K562 (cell line): Measurements from ENCODE around the gene SERPIND1. TPM values are rescaled to one million over a fixed set of nuclear protein-coding genes. Genes with fewer than 3 reads are reported as not detected.

Source experiments
- CREB3 ChIP-seq: fragments of 450-650 bp; conservative IDR thresholded peaks from 2 replicates; pipeline ENCODE4 v1.6.1; 2016; ENCODE audit warnings: missing genetic modification characterization, low read depth, mild to moderate bottlenecking, missing compliant biosample characterization, moderate library complexity
- CXXC5 ChIP-seq: fragments of 250-450 bp; sonication (Bioruptor Pico); IDR thresholded peaks from 2 replicates; pipeline ENCODE4 v1.8.0; 2022; ENCODE audit warnings: inconsistent platforms, mild to moderate bottlenecking, moderate library complexity
- HNRNPUL1 ChIP-seq: fragments of 200-400 bp; formaldehyde crosslinking; IDR thresholded peaks from 2 replicates; pipeline ENCODE4 v1.6.1; 2017; ENCODE audit warnings: low read length
- HOXB6 ChIP-seq: fragments of 250-450 bp; sonication (Bioruptor Pico); IDR thresholded peaks from 2 replicates; pipeline ENCODE4 v1.5.1; 2022; ENCODE audit warnings: mild to moderate bottlenecking, borderline replicate concordance
- HSF4 ChIP-seq: fragments of 250-450 bp; sonication (Bioruptor Pico); IDR thresholded peaks from 2 replicates; pipeline ENCODE4 v2.1.2; 2022; ENCODE audit warnings: mild to moderate bottlenecking, moderate library complexity, borderline replicate concordance
- KDM2B ChIP-seq: fragments of 250-450 bp; sonication (Bioruptor Pico); IDR thresholded peaks from 2 replicates; pipeline ENCODE4 v1.8.0; 2021; ENCODE audit warnings: mild to moderate bottlenecking, moderate library complexity
- PBX2 ChIP-seq, 2 experiments: IDR thresholded peaks in 1 of 2; conservative IDR thresholded peaks in 1 of 2; 2 replicates each; pipeline ENCODE4 v1.6.1; 2016; ENCODE audit warnings: low read depth in 2 of 2, mild to moderate bottlenecking in 1 of 2, missing compliant biosample characterization in 1 of 2, missing genetic modification characterization in 1 of 2, moderate library complexity in 1 of 2
- SRF ChIP-seq, 2 experiments: fragments of 250-450, 450-650 bp in 1 of 2; sonication (Bioruptor Pico) in 1 of 2; sonication (generic) in 1 of 2; formaldehyde crosslinking; IDR thresholded peaks; 2 replicates each; pipeline versions ENCODE4 v1.5.0 to v1.5.1; 2020 to 2022; ENCODE audit warnings: mild to moderate bottlenecking in 1 of 2, missing genetic modification reagents in 1 of 2
- TARDBP ChIP-seq: fragments of 450-650 bp; IDR thresholded peaks from 2 replicates; pipeline ENCODE4 v1.6.1; 2016
- VEZF1 ChIP-seq: fragments of 200-800 bp; sonication (Bioruptor generic); IDR thresholded peaks from 2 replicates; pipeline ENCODE4 v1.6.1; 2017; ENCODE audit warnings: missing genetic modification characterization, missing compliant biosample characterization
- ZNF143 ChIP-seq: sonication (generic); formaldehyde crosslinking; IDR thresholded peaks from 2 replicates; pipeline ENCODE4 v1.9.0; 2022; ENCODE audit warnings: mild to moderate bottlenecking, missing genetic modification reagents
- ZNF551 ChIP-seq: fragments of 250-450 bp; sonication (Bioruptor Pico); IDR thresholded peaks from 2 replicates; pipeline ENCODE4 v1.5.0; 2021; ENCODE audit warnings: mild to moderate bottlenecking, moderate library complexity
- ZNF57 ChIP-seq: fragments of 450-650 bp; formaldehyde crosslinking; IDR thresholded peaks from 2 replicates; pipeline ENCODE4 v1.4.0; 2020; ENCODE audit warnings: mild to moderate bottlenecking, moderate library complexity
- polyA plus RNA-seq, 8 experiments: library from polyadenylated mRNA; depleted of rRNA in 4 of 8; stranded (reverse) in 5 of 8; unstranded in 3 of 8; fragments of >200 nt; fragmentation: Nextera tagmentation in 2 of 8; fragmentation: Illumina TruSeq in 1 of 8; extraction: Ambion mirVana in 2 of 8; extraction: Trizol in 1 of 8; gene quantifications; 2 replicates each; pipeline versions ENCODE4 v1.2.1 to v1.2.3, GENCODE V29; 2011 to 2014; ENCODE audit warnings: inconsistent platforms in 1 of 8, missing spikeins in 1 of 8
- total RNA-seq, 7 experiments: library from RNA; depleted of rRNA in 6 of 7; stranded (reverse); fragments of >200 nt in 6 of 7; fragmentation: Illumina TruSeq in 2 of 7; extraction: Trizol in 2 of 7; gene quantifications; 2 replicates each; pipeline versions ENCODE4 v1.2.1 to v1.2.3, GENCODE V29; 2011 to 2021; ENCODE audit warnings: low replicate concordance in 1 of 7
- TF ChIP-seq, protein P1 (sequence below): fragments of 250-450 bp; sonication (Bioruptor Pico); IDR thresholded peaks from 2 replicates; pipeline ENCODE4 v1.4.0; 2020
- TF ChIP-seq, protein P2 (sequence below): fragments of 450-650 bp; formaldehyde crosslinking; IDR thresholded peaks from 2 replicates; pipeline ENCODE4 v1.4.0; 2022; ENCODE audit warnings: missing genetic modification characterization

Gene SERPIND1
- total and polyA plus RNA-seq, 9 of the 15 experiments (the other 6 are each of a cell fraction or from before 2014, with no cell fraction given): 0.04 to 0.11 (median 0.09) TPM; not detected in 6

DNA sequence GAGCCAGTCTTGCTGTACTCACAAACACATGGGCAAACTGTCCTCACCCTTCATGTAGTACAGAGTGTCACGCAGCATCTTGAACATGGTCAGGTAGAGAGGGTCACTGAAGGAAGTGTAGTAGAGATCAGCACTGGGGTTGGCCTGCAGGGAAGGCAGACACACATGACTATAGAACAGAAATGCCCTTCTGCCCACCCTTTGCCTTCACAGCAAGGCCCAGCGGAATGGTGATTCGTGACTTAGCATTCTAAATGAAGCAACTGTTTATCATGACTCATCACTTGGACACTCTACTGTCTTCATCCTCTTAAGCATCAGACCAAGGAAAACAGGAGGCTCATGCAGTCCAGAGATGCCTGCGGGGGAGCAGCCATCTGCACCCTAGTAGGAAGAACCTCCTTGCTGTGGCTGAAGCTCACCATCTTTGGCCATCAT is 33.4 kb downstream of the SERPIND1 start (continued):
- TF ChIP-seq, protein P1, sequence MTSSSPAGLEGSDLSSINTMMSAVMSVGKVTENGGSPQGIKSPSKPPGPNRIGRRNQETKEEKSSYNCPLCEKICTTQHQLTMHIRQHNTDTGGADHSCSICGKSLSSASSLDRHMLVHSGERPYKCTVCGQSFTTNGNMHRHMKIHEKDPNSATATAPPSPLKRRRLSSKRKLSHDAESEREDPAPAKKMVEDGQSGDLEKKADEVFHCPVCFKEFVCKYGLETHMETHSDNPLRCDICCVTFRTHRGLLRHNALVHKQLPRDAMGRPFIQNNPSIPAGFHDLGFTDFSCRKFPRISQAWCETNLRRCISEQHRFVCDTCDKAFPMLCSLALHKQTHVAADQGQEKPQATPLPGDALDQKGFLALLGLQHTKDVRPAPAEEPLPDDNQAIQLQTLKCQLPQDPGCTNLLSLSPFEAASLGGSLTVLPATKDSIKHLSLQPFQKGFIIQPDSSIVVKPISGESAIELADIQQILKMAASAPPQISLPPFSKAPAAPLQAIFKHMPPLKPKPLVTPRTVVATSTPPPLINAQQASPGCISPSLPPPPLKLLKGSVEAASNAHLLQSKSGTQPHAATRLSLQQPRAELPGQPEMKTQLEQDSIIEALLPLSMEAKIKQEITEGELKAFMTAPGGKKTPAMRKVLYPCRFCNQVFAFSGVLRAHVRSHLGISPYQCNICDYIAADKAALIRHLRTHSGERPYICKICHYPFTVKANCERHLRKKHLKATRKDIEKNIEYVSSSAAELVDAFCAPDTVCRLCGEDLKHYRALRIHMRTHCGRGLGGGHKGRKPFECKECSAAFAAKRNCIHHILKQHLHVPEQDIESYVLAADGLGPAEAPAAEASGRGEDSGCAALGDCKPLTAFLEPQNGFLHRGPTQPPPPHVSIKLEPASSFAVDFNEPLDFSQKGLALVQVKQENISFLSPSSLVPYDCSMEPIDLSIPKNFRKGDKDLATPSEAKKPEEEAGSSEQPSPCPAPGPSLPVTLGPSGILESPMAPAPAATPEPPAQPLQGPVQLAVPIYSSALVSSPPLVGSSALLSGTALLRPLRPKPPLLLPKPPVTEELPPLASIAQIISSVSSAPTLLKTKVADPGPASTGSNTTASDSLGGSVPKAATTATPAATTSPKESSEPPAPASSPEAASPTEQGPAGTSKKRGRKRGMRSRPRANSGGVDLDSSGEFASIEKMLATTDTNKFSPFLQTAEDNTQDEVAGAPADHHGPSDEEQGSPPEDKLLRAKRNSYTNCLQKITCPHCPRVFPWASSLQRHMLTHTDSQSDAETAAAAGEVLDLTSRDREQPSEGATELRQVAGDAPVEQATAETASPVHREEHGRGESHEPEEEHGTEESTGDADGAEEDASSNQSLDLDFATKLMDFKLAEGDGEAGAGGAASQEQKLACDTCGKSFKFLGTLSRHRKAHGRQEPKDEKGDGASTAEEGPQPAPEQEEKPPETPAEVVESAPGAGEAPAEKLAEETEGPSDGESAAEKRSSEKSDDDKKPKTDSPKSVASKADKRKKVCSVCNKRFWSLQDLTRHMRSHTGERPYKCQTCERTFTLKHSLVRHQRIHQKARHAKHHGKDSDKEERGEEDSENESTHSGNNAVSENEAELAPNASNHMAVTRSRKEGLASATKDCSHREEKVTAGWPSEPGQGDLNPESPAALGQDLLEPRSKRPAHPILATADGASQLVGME (CRISPR knock-in tag): no peak
- TF ChIP-seq VEZF1 (CRISPR knock-in tag): no peak; the same call in 1 of the 2 replicates
- 0 out of 2 replicates have a peak, but pooled peaks have one; percentile 2 for TF ChIP-seq CXXC5 (CRISPR knock-in tag)
- TF ChIP-seq ZNF57 (CRISPR knock-in tag): no peak
- TF ChIP-seq SRF (CRISPR knock-in tag; IDR thresholded peaks at IDR 0.05): no peak
- no peak for TF ChIP-seq ZNF551 (CRISPR knock-in tag)
- TF ChIP-seq HSF4 (CRISPR knock-in tag): no peak
- no peak for TF ChIP-seq TARDBP
- peak; percentile 52; the same call in 1 of the 2 replicates for TF ChIP-seq CREB3 (tag)
- no peak for TF ChIP-seq KDM2B (CRISPR knock-in tag)
- no peak for TF ChIP-seq HNRNPUL1
- TF ChIP-seq, protein P2, sequence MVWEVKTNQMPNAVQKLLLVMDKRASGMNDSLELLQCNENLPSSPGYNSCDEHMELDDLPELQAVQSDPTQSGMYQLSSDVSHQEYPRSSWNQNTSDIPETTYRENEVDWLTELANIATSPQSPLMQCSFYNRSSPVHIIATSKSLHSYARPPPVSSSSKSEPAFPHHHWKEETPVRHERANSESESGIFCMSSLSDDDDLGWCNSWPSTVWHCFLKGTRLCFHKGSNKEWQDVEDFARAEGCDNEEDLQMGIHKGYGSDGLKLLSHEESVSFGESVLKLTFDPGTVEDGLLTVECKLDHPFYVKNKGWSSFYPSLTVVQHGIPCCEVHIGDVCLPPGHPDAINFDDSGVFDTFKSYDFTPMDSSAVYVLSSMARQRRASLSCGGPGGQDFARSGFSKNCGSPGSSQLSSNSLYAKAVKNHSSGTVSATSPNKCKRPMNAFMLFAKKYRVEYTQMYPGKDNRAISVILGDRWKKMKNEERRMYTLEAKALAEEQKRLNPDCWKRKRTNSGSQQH (CRISPR knock-in tag): no peak
- no peak for TF ChIP-seq ZNF143 (CRISPR knock-in tag)
- TF ChIP-seq PBX2 (CRISPR knock-in tag; IDR thresholded peaks at IDR 0.05; ENCODE audit: low read depth): no peak
- peak; percentile 67 for TF ChIP-seq PBX2 (tag; conservative IDR thresholded peaks at IDR 0.05; ENCODE audit: low read depth)
- TF ChIP-seq HOXB6: no peak
